ENCODE results near the gene RPS18.

DNA sequence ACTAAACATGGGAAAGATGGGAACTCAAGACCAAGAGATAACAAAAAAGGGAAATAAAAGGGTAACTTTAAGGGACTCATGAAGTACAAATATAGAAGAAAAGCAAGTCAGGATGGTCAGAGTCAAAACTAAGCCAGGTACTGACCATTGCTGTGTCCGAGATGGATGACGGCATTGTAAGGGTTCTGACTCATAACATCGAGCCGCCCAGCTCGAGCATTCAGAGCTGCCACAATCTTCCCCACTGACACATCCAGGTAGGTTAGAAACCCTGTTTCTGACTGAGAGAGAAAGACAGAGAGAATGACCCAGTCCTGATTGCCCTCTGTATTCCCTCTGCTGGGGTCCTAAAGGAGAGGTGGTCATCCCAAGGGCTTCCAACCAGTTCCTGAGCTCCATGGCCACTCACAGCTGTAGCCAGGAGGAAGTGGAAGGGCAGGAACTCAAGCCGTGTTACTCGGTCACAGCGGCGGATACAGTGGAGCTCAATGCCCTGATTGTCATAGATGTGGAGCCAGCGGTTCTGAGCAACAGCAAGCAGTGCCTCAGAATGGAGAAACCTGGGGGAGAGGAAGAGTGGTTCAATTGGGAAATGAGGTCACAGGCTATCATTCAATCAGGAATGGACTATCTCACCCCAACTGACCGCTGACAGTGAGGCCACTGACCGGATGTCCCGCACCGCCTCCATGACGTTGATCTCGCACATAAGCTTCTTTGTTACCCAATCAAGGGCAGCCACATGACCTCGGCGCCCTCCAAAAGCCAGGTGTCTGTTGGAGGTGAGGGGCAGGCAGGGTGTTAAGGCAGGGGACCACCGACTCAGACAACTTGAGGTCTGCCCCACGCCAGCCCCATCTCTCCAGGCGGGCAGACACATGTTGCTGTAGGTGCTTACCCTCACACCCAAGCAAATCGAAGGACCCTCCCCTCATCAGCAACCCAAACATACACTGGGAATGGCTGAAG lies 15.4 kb downstream of the RPS18 start:
- TF ChIP-seq, protein P1, sequence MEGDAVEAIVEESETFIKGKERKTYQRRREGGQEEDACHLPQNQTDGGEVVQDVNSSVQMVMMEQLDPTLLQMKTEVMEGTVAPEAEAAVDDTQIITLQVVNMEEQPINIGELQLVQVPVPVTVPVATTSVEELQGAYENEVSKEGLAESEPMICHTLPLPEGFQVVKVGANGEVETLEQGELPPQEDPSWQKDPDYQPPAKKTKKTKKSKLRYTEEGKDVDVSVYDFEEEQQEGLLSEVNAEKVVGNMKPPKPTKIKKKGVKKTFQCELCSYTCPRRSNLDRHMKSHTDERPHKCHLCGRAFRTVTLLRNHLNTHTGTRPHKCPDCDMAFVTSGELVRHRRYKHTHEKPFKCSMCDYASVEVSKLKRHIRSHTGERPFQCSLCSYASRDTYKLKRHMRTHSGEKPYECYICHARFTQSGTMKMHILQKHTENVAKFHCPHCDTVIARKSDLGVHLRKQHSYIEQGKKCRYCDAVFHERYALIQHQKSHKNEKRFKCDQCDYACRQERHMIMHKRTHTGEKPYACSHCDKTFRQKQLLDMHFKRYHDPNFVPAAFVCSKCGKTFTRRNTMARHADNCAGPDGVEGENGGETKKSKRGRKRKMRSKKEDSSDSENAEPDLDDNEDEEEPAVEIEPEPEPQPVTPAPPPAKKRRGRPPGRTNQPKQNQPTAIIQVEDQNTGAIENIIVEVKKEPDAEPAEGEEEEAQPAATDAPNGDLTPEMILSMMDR (IDR thresholded peaks at IDR 0.05) = no peak
- TF ChIP-seq TAF1 (IDR thresholded peaks at IDR 0.05; ENCODE audit: borderline replicate concordance, low read depth, low read length) (no peak), RAD21 (IDR thresholded peaks at IDR 0.05; ENCODE audit: low read length) (no peak), POLR2AphosphoS5 (IDR thresholded peaks at IDR 0.05; ENCODE audit: low read depth, low read length) (no peak), JUND (IDR thresholded peaks at IDR 0.05) (no peak), ELF1 (IDR thresholded peaks at IDR 0.05) (no peak), SIN3A (IDR thresholded peaks at IDR 0.05; ENCODE audit: borderline replicate concordance, low read depth, low read length) (no peak), YY1 (IDR thresholded peaks at IDR 0.05; ENCODE audit: low read depth) (no peak), CHD2 (IDR thresholded peaks at IDR 0.05; ENCODE audit: low read length, partially characterized antibody) (no peak), MXI1 (IDR thresholded peaks at IDR 0.05; ENCODE audit: low read depth, low read length) (no peak), TEAD4 (IDR thresholded peaks at IDR 0.05; ENCODE audit: borderline replicate concordance, insufficient read depth) (no peak), MAX (IDR thresholded peaks at IDR 0.05; ENCODE audit: low read depth) (no peak)
- TF ChIP-seq, protein P2, sequence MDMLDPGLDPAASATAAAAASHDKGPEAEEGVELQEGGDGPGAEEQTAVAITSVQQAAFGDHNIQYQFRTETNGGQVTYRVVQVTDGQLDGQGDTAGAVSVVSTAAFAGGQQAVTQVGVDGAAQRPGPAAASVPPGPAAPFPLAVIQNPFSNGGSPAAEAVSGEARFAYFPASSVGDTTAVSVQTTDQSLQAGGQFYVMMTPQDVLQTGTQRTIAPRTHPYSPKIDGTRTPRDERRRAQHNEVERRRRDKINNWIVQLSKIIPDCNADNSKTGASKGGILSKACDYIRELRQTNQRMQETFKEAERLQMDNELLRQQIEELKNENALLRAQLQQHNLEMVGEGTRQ (IDR thresholded peaks at IDR 0.05; ENCODE audit: borderline replicate concordance, low read depth, low read length) = no peak
